SK-N-SH (cell line): Measurements from ENCODE around the gene EPHA6. TPM values are rescaled to one million over a fixed set of nuclear protein-coding genes. Genes with fewer than 3 reads are reported as not detected.

Source experiments
- CTCF ChIA-PET: fragments of 300-600, 350-600 bp; formaldehyde crosslinking; extraction: SDS; loops from one replicate; lab custom pipeline; 2021; lab: Yijun Ruan, JAX
- POLR2A ChIA-PET: fragments of 350-600 bp; sonication (Branson Sonifier 250); formaldehyde crosslinking; extraction: SDS; loops from one replicate; lab custom pipeline; 2020; ENCODE audit warnings: antibody characterized with exemption, inconsistent platforms; lab: Yijun Ruan, JAX
- DNase-seq: peaks from one replicate; pipeline ENCODE4 v3.0.0; 2012
- H2AFZ ChIP-seq: fragments of 200-600 bp; sonication (generic); 2 replicates; pipeline ENCODE4 v1.8.1; 2016; ENCODE audit warnings: antibody characterized with exemption, mild to moderate bottlenecking, low read depth
- H3F3A ChIP-seq: fragments of 200-600 bp; sonication (generic); replicated peaks from 2 replicates; pipeline ENCODE3; 2016; ENCODE audit warnings: antibody characterized with exemption, mild to moderate bottlenecking; ENCODE audit not compliant: insufficient read depth
- H3K27ac ChIP-seq, 2 experiments: fragments of 200-500 bp in 1 of 2; fragments of 200-600 bp in 1 of 2; sonication (Bioruptor generic) in 1 of 2; sonication (generic), shearing (Covaris generic) in 1 of 2; 2 replicates each; pipeline versions ENCODE4 v1.5.1 to v1.6.1; 2014 to 2016; ENCODE audit warnings: low read depth in 2 of 2, inconsistent platforms in 1 of 2, low read length in 1 of 2, mild to moderate bottlenecking in 1 of 2, mixed read lengths in 1 of 2
- H3K27me3 ChIP-seq: fragments of 200-600 bp; sonication (generic), shearing (Covaris generic); 2 replicates; pipeline ENCODE4 v1.6.1; 2016; ENCODE audit warnings: mixed run types; ENCODE audit not compliant: insufficient read depth
- H3K36me3 ChIP-seq, 2 experiments: fragments of 200-500 bp in 1 of 2; fragments of 200-600 bp in 1 of 2; sonication (Bioruptor generic) in 1 of 2; sonication (generic) in 1 of 2; replicated peaks in 1 of 2; 2 replicates each; pipeline versions ENCODE3 to v1.5.1; 2014 to 2016; ENCODE audit warnings: low read length in 1 of 2, mild to moderate bottlenecking in 1 of 2; ENCODE audit not compliant: insufficient read depth in 2 of 2, control insufficient read depth in 1 of 2
- H3K4me1 ChIP-seq, 2 experiments: fragments of 200-500 bp in 1 of 2; fragments of 200-600 bp in 1 of 2; sonication (Bioruptor generic) in 1 of 2; sonication (generic), shearing (Covaris generic) in 1 of 2; 2 replicates each; pipeline versions ENCODE4 v1.5.1 to v1.6.1; 2014 to 2016; ENCODE audit warnings: low read depth in 1 of 2, low read length in 1 of 2, mixed run types in 1 of 2; ENCODE audit not compliant: insufficient read depth in 2 of 2, control insufficient read depth in 1 of 2
- H3K4me2 ChIP-seq: fragments of 200-600 bp; sonication (generic), shearing (Covaris generic); 2 replicates; pipeline ENCODE4 v1.6.1; 2017; ENCODE audit warnings: mixed run types
- H3K4me3 ChIP-seq, 2 experiments: fragments of 200-500 bp in 1 of 2; fragments of 200-600 bp in 1 of 2; sonication (Bioruptor generic) in 1 of 2; sonication (generic), shearing (Covaris generic) in 1 of 2; 2 replicates each; pipeline versions ENCODE4 v1.5.1 to v1.8.1; 2014 to 2016; ENCODE audit warnings: low read depth in 2 of 2, inconsistent platforms in 1 of 2, low read length in 1 of 2, mild to moderate bottlenecking in 1 of 2, mixed read lengths in 1 of 2, moderate library complexity in 1 of 2
- H3K79me2 ChIP-seq: fragments of 200-600 bp; sonication (generic); 2 replicates; pipeline ENCODE4 v1.8.1; 2017; ENCODE audit warnings: mild to moderate bottlenecking; ENCODE audit not compliant: insufficient read depth
- H3K9ac ChIP-seq: fragments of 200-600 bp; sonication (generic); 2 replicates; pipeline ENCODE4 v1.6.1; 2017; ENCODE audit warnings: mixed run types
- H3K9me2 ChIP-seq: fragments of 200-600 bp; sonication (generic); 2 replicates; pipeline ENCODE4 v1.6.1; 2017; ENCODE audit warnings: mixed run types
- H3K9me3 ChIP-seq: fragments of 200-600 bp; sonication (generic); 2 replicates; pipeline ENCODE4 v1.6.1; 2017; ENCODE audit warnings: mixed run types, mild to moderate bottlenecking, moderate library complexity
- H4K20me1 ChIP-seq: fragments of 200-600 bp; sonication (generic); 2 replicates; pipeline ENCODE4 v1.6.1; 2017; ENCODE audit warnings: mild to moderate bottlenecking, mixed run types; ENCODE audit not compliant: insufficient read depth
- CHD2 ChIP-seq: fragments of 150-350 bp; IDR thresholded peaks from 2 replicates; pipeline ENCODE4 v1.6.1; 2018; ENCODE audit warnings: low read length; ENCODE audit not compliant: partially characterized antibody
- ELF1 ChIP-seq: IDR thresholded peaks from 2 replicates; pipeline ENCODE4 v1.4.0; 2012
- EP300 ChIP-seq, 2 experiments: IDR thresholded peaks; 2 replicates each; pipeline versions ENCODE4 v1.4.0 to v1.6.1; 2012; ENCODE audit warnings: borderline replicate concordance in 1 of 2, low read depth in 1 of 2, low read length in 1 of 2
- EZH2phosphoT487 ChIP-seq: fragments of 200-600 bp; sonication (generic); IDR thresholded peaks from 2 replicates; pipeline ENCODE4 v1.6.1; 2017; ENCODE audit warnings: low read depth, mixed run types, mild to moderate bottlenecking, antibody characterized with exemption, moderate library complexity, borderline replicate concordance
- FOXJ3 ChIP-seq: sonication (generic); formaldehyde crosslinking; IDR thresholded peaks from 2 replicates; pipeline ENCODE4 v1.5.1; 2020; ENCODE audit warnings: mild to moderate bottlenecking, missing genetic modification reagents
- FOXM1 ChIP-seq: IDR thresholded peaks from 2 replicates; pipeline ENCODE4 v1.4.0; 2012; ENCODE audit warnings: low read depth, mild to moderate bottlenecking
- GABPA ChIP-seq: IDR thresholded peaks from 2 replicates; pipeline ENCODE4 v1.4.0; 2012; ENCODE audit warnings: low read depth, mild to moderate bottlenecking
- NFIC ChIP-seq: IDR thresholded peaks from 2 replicates; pipeline ENCODE4 v1.4.0; 2012; ENCODE audit warnings: borderline replicate concordance
- NRF1 ChIP-seq: IDR thresholded peaks from 2 replicates; pipeline ENCODE4 v1.6.1; 2012; ENCODE audit warnings: low read depth, mild to moderate bottlenecking, low read length
- RAD21 ChIP-seq: IDR thresholded peaks from 2 replicates; pipeline ENCODE4 v1.6.1; 2012; ENCODE audit warnings: mild to moderate bottlenecking, low read length
- RCOR1 ChIP-seq: fragments of 150-350 bp; IDR thresholded peaks from 2 replicates; pipeline ENCODE4 v1.6.1; 2017; ENCODE audit warnings: antibody characterized with exemption, low read length
- RXRA ChIP-seq: IDR thresholded peaks from 2 replicates; pipeline ENCODE4 v1.4.0; 2012; ENCODE audit warnings: low read depth, mild to moderate bottlenecking, borderline replicate concordance
- SMC3 ChIP-seq: IDR thresholded peaks from 2 replicates; pipeline ENCODE4 v1.6.1; 2012; ENCODE audit warnings: low read depth, low read length, improper control_type of control experiment
- TAF1 ChIP-seq: IDR thresholded peaks from 2 replicates; pipeline ENCODE4 v1.6.1; 2012; ENCODE audit warnings: low read depth, mild to moderate bottlenecking, low read length, moderate library complexity, borderline replicate concordance
- TCF12 ChIP-seq: IDR thresholded peaks from 2 replicates; pipeline ENCODE4 v1.4.0; 2012
- TEAD4 ChIP-seq: IDR thresholded peaks from 2 replicates; pipeline ENCODE4 v1.4.0; 2012; ENCODE audit warnings: mild to moderate bottlenecking, borderline replicate concordance; ENCODE audit not compliant: insufficient read depth
- YY1 ChIP-seq: IDR thresholded peaks from 2 replicates; pipeline ENCODE4 v1.4.0; 2012; ENCODE audit warnings: low read depth, mild to moderate bottlenecking
- ZBTB33 ChIP-seq: IDR thresholded peaks from 2 replicates; pipeline ENCODE4 v1.4.0; 2012; ENCODE audit warnings: low read depth, borderline replicate concordance
- WGBS: methylation state at CpG from one replicate; pipeline ENCODE4 v1.1.6; 2017; ENCODE audit warnings: low lambda C conversion rate; 5-methylcytosine and 5-hydroxymethylcytosine counted together
- polyA plus RNA-seq, 3 experiments: library from polyadenylated mRNA; depleted of rRNA; stranded (reverse); fragments of >200 nt; gene quantifications; 2 replicates each; pipeline ENCODE4 v1.2.3, GENCODE V29; 2012
- TF ChIP-seq, protein P1 (sequence below): IDR thresholded peaks from 2 replicates; pipeline ENCODE4 v1.4.0; 2012; ENCODE audit warnings: low read depth
- TF ChIP-seq, protein P2 (sequence below): fragments of 150-350 bp; IDR thresholded peaks from 2 replicates; pipeline ENCODE4 v1.6.1; 2016; ENCODE audit warnings: mild to moderate bottlenecking, low read depth, low read length
- TF ChIP-seq, protein P3 (sequence below): IDR thresholded peaks from 2 replicates; pipeline ENCODE4 v1.4.0; 2012; ENCODE audit warnings: low read depth, borderline replicate concordance

EPHA6 gene
- polyA plus RNA-seq, 1 of the 3 experiments (the other 2 are of a cell fraction): not detected

DNA sequence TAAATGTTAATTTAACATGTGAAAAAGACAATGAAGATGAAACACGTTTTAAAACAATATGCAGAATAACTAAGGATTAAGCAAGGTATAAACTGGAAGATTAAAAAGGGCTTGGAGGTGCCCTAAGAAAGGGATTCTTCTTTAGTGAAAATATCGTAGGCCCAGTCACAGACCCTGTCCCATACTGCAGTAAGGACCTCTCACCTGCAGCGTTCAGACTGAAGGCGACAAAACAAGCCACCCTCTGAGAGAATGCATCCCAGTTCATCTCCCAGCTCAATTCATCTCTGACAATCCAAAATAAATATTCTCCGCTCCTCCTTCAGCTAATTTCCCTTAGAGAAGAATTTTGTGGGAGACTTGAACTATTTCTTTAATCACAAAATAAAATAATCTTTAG lies 847.9 kb downstream of the EPHA6 start (continued):
- no peak for TF ChIP-seq EZH2phosphoT487
- TF ChIP-seq RAD21: no peak

- no peak overlapping the region for H3K4me2 ChIP-seq
- no peaks in the 10 kb centered on the region for H3K9me3 ChIP-seq
- H3K27me3 ChIP-seq: no peaks in the 10 kb centered on the region
- no peaks in the 10 kb centered on the region for H4K20me1 ChIP-seq
- 51% methylated on average over 3 of the region's 3 CpGs for WGBS
- ChIA-PET CTCF (interaction anchor here (0.5 to 4.0 kb wide), 4 partner anchors 46 to 800 kb away, joined by 3 to 27 read pairs (median 10); no protein-coding TSS in a partner anchor), POLR2A (no interaction called here)
- H3K27ac ChIP-seq: no peak overlapping the region
- no peak for DNase-seq
- H3F3A ChIP-seq: no peaks in the 10 kb centered on the region
- H3K79me2 ChIP-seq: no peaks in the 10 kb centered on the region
- no peak overlapping the region for H2AFZ ChIP-seq
- TF ChIP-seq, protein P1, sequence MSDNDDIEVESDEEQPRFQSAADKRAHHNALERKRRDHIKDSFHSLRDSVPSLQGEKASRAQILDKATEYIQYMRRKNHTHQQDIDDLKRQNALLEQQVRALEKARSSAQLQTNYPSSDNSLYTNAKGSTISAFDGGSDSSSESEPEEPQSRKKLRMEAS: no peak
- no peak for TF ChIP-seq TAF1
- TF ChIP-seq CHD2: no peak
- no peak for TF ChIP-seq FOXJ3 (CRISPR knock-in tag)
- TF ChIP-seq SMC3: no peak
- TF ChIP-seq, protein P2, sequence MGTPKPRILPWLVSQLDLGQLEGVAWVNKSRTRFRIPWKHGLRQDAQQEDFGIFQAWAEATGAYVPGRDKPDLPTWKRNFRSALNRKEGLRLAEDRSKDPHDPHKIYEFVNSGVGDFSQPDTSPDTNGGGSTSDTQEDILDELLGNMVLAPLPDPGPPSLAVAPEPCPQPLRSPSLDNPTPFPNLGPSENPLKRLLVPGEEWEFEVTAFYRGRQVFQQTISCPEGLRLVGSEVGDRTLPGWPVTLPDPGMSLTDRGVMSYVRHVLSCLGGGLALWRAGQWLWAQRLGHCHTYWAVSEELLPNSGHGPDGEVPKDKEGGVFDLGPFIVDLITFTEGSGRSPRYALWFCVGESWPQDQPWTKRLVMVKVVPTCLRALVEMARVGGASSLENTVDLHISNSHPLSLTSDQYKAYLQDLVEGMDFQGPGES: no peak
- TF ChIP-seq GABPA: no peak
- TF ChIP-seq YY1: no peak
- TF ChIP-seq, protein P3, sequence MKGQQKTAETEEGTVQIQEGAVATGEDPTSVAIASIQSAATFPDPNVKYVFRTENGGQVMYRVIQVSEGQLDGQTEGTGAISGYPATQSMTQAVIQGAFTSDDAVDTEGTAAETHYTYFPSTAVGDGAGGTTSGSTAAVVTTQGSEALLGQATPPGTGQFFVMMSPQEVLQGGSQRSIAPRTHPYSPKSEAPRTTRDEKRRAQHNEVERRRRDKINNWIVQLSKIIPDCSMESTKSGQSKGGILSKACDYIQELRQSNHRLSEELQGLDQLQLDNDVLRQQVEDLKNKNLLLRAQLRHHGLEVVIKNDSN: no peak
- TF ChIP-seq RAD21: no peak
- TF ChIP-seq ELF1: no peak
- H3K9ac ChIP-seq: no peak overlapping the region
- H3K4me3 ChIP-seq: no peak overlapping the region
- no peaks in the 10 kb centered on the region for H3K9me2 ChIP-seq
- H3K4me1 ChIP-seq: no peaks in the 10 kb centered on the region; a peak in 1 of 4 replicates
- no peaks in the 10 kb centered on the region for H3K36me3 ChIP-seq
Measured at GRCh38 chr3:97662762-97663161, 848.4 kb downstream of the EPHA6 start.

DNA sequence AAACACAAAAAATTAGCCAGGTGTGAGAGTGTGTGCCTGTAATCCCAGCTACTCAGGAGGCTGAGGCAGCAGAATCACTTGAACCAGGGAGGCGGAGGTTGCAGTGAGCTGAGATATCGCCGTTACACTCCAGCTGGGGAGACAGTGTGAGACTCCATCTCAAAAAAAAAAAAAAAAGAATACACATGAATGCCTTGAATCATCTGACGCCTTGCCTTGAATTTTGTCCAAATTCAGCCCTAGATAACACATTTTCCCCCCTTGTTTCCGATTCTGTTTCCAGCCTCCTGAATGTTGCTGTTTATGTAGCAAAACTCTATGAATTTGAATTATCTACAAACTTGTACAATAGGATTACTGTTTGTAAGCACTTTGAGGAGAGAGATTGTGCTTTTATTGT lies 851.5 kb downstream of the EPHA6 start:
- Histone ChIP-seq H3F3A (no peaks in the 10 kb centered on the region), H3K27ac (no peak overlapping the region), H3K9me2 (no peaks in the 10 kb centered on the region), H3K9ac (no peak overlapping the region), H3K4me1 (no peaks in the 10 kb centered on the region; a peak in 1 of 4 replicates), H2AFZ (no peak overlapping the region), H3K27me3 (no peaks in the 10 kb centered on the region), H4K20me1 (no peaks in the 10 kb centered on the region), H3K79me2 (no peaks in the 10 kb centered on the region), H3K36me3 (no peaks in the 10 kb centered on the region), H3K9me3 (no peaks in the 10 kb centered on the region), H3K4me3 (no peak overlapping the region), H3K4me2 (no peak overlapping the region)
- 57% methylated on average over 5 of the region's 5 CpGs for whole genome bisulfite sequencing
- DNase-seq: no peak
- POLR2A ChIA-PET: no interaction called here
- CTCF ChIA-PET: no interaction called here
- TF ChIP-seq TCF12 (no peak), NRF1 (no peak), EP300 (IDR thresholded peaks at IDR 0.05; ENCODE audit: borderline replicate concordance in 1 of 2, low read depth in 1 of 2, low read length in 1 of 2) (no peak), ZBTB33 (no peak), FOXM1 (no peak), TAF1 (no peak), RCOR1 (no peak), TEAD4 (no peak), RXRA (no peak), NFIC (no peak)
- TF ChIP-seq, protein P3: no peak
- TF ChIP-seq, protein P1: no peak
